SJSA1 (cell line): ENCODE results near the gene MORC2. TPM values are rescaled to one million over a fixed set of nuclear protein-coding genes. Genes with fewer than 3 reads are reported as not detected.

Experiments
- total RNA-seq: library from RNA; depleted of rRNA; stranded (reverse); fragments of >200 nt; shearing (Covaris generic); gene quantifications from 2 replicates; pipeline ENCODE4 v1.2.3, GENCODE V29; 2014; rRNA removed

Gene MORC2
- total RNA-seq, 1 experiment from 2014 or later: 22.1 TPM

Other genes with a start within 250 kb of the MORC2 start
- gene TUG1, start 491 bp upstream of the MORC2 start, total RNA-seq: 47.4 and 73.0 TPM in 2 replicates
- 121 and 155 TPM in 2 replicates for gene SMTN, start 112.5 kb upstream of the MORC2 start, total RNA-seq
- 373 and 601 TPM in 2 replicates for gene SELENOM, start 138.8 kb upstream of the MORC2 start, total RNA-seq
- gene INPP5J, start 154.2 kb upstream of the MORC2 start, total RNA-seq: 0.13 and 0.21 TPM in 2 replicates
- not detected in 2 replicates for gene PLA2G3, start 171.7 kb upstream of the MORC2 start, total RNA-seq
- gene RNF185, start 191.4 kb upstream of the MORC2 start, total RNA-seq: 25.4 and 34.8 TPM in 2 replicates
- gene LIMK2, start 243.5 kb upstream of the MORC2 start, total RNA-seq: 18.6 and 21.8 TPM in 2 replicates